GM23248 (cell line): Measurements from ENCODE around the gene TGIF1.

Source experiments
- EZH2 ChIP-seq: fragments of 200-600 bp; sonication (generic); IDR thresholded peaks from 2 replicates; pipeline ENCODE4 v1.6.1; 2018; ENCODE audit warnings: antibody characterized with exemption, mild to moderate bottlenecking; ENCODE audit not compliant: insufficient read depth, poor library complexity, severe bottlenecking
- EZH2phosphoT487 ChIP-seq: fragments of 200-600 bp; sonication (generic); IDR thresholded peaks from 2 replicates; pipeline ENCODE4 v1.6.1; 2018; ENCODE audit warnings: antibody characterized with exemption, moderate library complexity, mild to moderate bottlenecking, low read depth; ENCODE audit not compliant: insufficient read depth

GRCh38 chr18:3485153-3486149, 35.5 kb downstream of the TGIF1 start:
- no peak for TF ChIP-seq EZH2
- no peak for TF ChIP-seq EZH2phosphoT487
